A549 (cell line): ENCODE measurements around the gene TC2N. TPM values are rescaled to one million over a fixed set of nuclear protein-coding genes. Genes with fewer than 3 reads are reported as not detected.
"Not testable (repeated sequence)": the region's sequence is repeated elsewhere in the genome, so short reads cannot be mapped to it uniquely, and the experiment has no call there.

Experiments
- ATAC-seq, 2 experiments: fragments of 200-7000 bp in 1 of 2; fragments of >200 bp in 1 of 2; cut with Nextera tagmentation in 1 of 2; cut with Tn5 transposase in 1 of 2; 3 replicates each; pipeline versions ENCODE4 v1.8.0 to v1.9.1; 2018 to 2020; ENCODE audit warnings: mild to moderate bottlenecking in 1 of 2, moderate library complexity in 1 of 2
- CTCF ChIA-PET: fragments of 300-600 bp; sonication (Branson Sonifier 250); formaldehyde crosslinking; extraction: SDS; loops from one replicate; lab custom pipeline; 2021; ENCODE audit warnings: antibody characterized with exemption, inconsistent platforms; lab: Yijun Ruan, JAX
- POLR2A ChIA-PET: fragments of 350-600 bp; formaldehyde crosslinking; extraction: SDS; loops from one replicate; lab custom pipeline; 2021; ENCODE audit warnings: antibody characterized with exemption, inconsistent platforms; lab: Yijun Ruan, JAX
- DNase-seq, 2 experiments: peaks; one replicate each; pipeline versions ENCODE4 v3.0.0 to v3.0.0-alpha.2; 2011 to 2016; ENCODE audit warnings: low read depth in 1 of 2, low spot score in 1 of 2
- FAIRE-seq: peaks from 2 replicates; lab custom pipeline; 2011; peaks lifted over from hg19 to GRCh38; lab: Jason Lieb, UNC
- H3K27ac ChIP-seq, 2 experiments: fragments of >200 bp; sonication (Bioruptor Twin); formaldehyde crosslinking; 3 replicates each; pipeline ENCODE4 v1.5.1; 2016 to 2017
- H3K4me1 ChIP-seq: fragments of >200 bp; sonication (Bioruptor Twin); formaldehyde crosslinking; 3 replicates; pipeline ENCODE4 v1.6.1; 2016
- H3K4me2 ChIP-seq: fragments of >200 bp; sonication (Bioruptor Twin); formaldehyde crosslinking; 3 replicates; pipeline ENCODE4 v1.6.1; 2016
- H3K4me3 ChIP-seq: fragments of >200 bp; sonication (Bioruptor Twin); formaldehyde crosslinking; 3 replicates; pipeline ENCODE4 v1.5.1; 2016
- H3K9me3 ChIP-seq: fragments of >200 bp; sonication (Bioruptor Twin); formaldehyde crosslinking; 3 replicates; pipeline ENCODE4 v1.6.1; 2016
- BCL3 ChIP-seq: fragments of >200 bp; sonication (Bioruptor Twin); formaldehyde crosslinking; IDR thresholded peaks from 3 replicates; pipeline ENCODE4 v1.6.1; 2016
- BHLHE40 ChIP-seq: IDR thresholded peaks from 2 replicates; pipeline ENCODE4 v1.6.1; 2012; ENCODE audit warnings: low read depth, low read length, inconsistent platforms
- CBX2 ChIP-seq: fragments of 200-600 bp; sonication (generic); IDR thresholded peaks from 2 replicates; pipeline ENCODE4 v1.6.1; 2016; ENCODE audit warnings: low read depth, mild to moderate bottlenecking, borderline replicate concordance
- CBX8 ChIP-seq: fragments of 200-600 bp; sonication (generic); IDR thresholded peaks from 2 replicates; pipeline ENCODE4 v1.6.1; 2016
- CHD2 ChIP-seq: fragments of 150-350 bp; IDR thresholded peaks from 2 replicates; pipeline ENCODE4 v1.6.1; 2014; ENCODE audit warnings: low read length; ENCODE audit not compliant: partially characterized antibody
- CHD4 ChIP-seq: fragments of 200-600 bp; sonication (generic); IDR thresholded peaks from 2 replicates; pipeline ENCODE4 v1.6.1; 2016; ENCODE audit warnings: antibody characterized with exemption, mild to moderate bottlenecking, borderline replicate concordance
- CTCF ChIP-seq: fragments of >200 bp; sonication (Bioruptor Twin); formaldehyde crosslinking; IDR thresholded peaks from 3 replicates; pipeline ENCODE4 v1.5.1; 2016
- E2F6 ChIP-seq: IDR thresholded peaks from 2 replicates; pipeline ENCODE4 v1.6.1; 2012; ENCODE audit warnings: low read depth, borderline replicate concordance
- EHF ChIP-seq: fragments of 250-450 bp; sonication (Bioruptor Pico); IDR thresholded peaks from 2 replicates; pipeline ENCODE4 v1.5.0; 2020; ENCODE audit warnings: mild to moderate bottlenecking
- EP300 ChIP-seq, 2 experiments: fragments of >200 bp; sonication (Bioruptor Twin); formaldehyde crosslinking; IDR thresholded peaks; 2 replicates in 1 of 2; 3 replicates in 1 of 2; pipeline ENCODE4 v1.6.1; 2016 to 2017
- FOXS1 ChIP-seq: fragments of 250-450 bp; sonication (Bioruptor Pico); IDR thresholded peaks from 2 replicates; pipeline ENCODE4 v1.5.0; 2020; ENCODE audit warnings: mild to moderate bottlenecking, moderate library complexity
- GATA3 ChIP-seq: IDR thresholded peaks from 2 replicates; pipeline ENCODE4 v1.6.1; 2012; ENCODE audit warnings: borderline replicate concordance
- HEYL ChIP-seq: fragments of 250-450 bp; sonication (Bioruptor Pico); IDR thresholded peaks from 2 replicates; pipeline ENCODE4 v1.8.0; 2021; ENCODE audit warnings: mild to moderate bottlenecking, moderate library complexity
- HMGXB4 ChIP-seq: fragments of 250-450 bp; sonication (Bioruptor Pico); IDR thresholded peaks from 2 replicates; pipeline ENCODE4 v1.5.0; 2021; ENCODE audit warnings: mild to moderate bottlenecking, moderate library complexity, borderline replicate concordance
- HOXB13 ChIP-seq: fragments of 250-450 bp; sonication (Bioruptor Pico); IDR thresholded peaks from 2 replicates; pipeline ENCODE4 v1.5.0; 2020; ENCODE audit warnings: low read depth, mild to moderate bottlenecking, moderate library complexity
- HOXB5 ChIP-seq: fragments of 250-450 bp; sonication (Bioruptor Pico); IDR thresholded peaks from 2 replicates; pipeline ENCODE4 v1.5.0; 2020; ENCODE audit warnings: mild to moderate bottlenecking, moderate library complexity
- JUNB ChIP-seq: fragments of >200 bp; sonication (Bioruptor Twin); formaldehyde crosslinking; IDR thresholded peaks from 2 replicates; pipeline ENCODE4 v1.6.1; 2016
- KDM1A ChIP-seq: fragments of 200-600 bp; sonication (generic); IDR thresholded peaks from 2 replicates; pipeline ENCODE4 v1.6.1; 2016; ENCODE audit warnings: low read depth, mild to moderate bottlenecking
- KDM5A ChIP-seq: fragments of 200-600 bp; sonication (generic); IDR thresholded peaks from 2 replicates; pipeline ENCODE4 v1.6.1; 2016; ENCODE audit warnings: antibody characterized with exemption, mild to moderate bottlenecking
- MAFK ChIP-seq: fragments of 450-650 bp; IDR thresholded peaks from 2 replicates; pipeline ENCODE4 v1.6.1; 2014; ENCODE audit not compliant: partially characterized antibody
- MAZ ChIP-seq: fragments of 150-350 bp; IDR thresholded peaks from 2 replicates; pipeline ENCODE4 v1.6.1; 2014; ENCODE audit warnings: antibody characterized with exemption, low read depth, low read length, borderline replicate concordance
- NFE2L2 ChIP-seq: fragments of 150-350 bp; conservative IDR thresholded peaks from 2 replicates; pipeline ENCODE4 v1.6.1; 2014; ENCODE audit warnings: low read length
- NPAS2 ChIP-seq: fragments of 250-450 bp; sonication (Bioruptor Pico); IDR thresholded peaks from 2 replicates; pipeline ENCODE4 v1.8.0; 2022; ENCODE audit warnings: mild to moderate bottlenecking, moderate library complexity, borderline replicate concordance
- PBX3 ChIP-seq: IDR thresholded peaks from 2 replicates; pipeline ENCODE4 v1.6.1; 2012
- POLR2A ChIP-seq: IDR thresholded peaks from 2 replicates; pipeline ENCODE4 v1.6.1; 2012; ENCODE audit warnings: mild to moderate bottlenecking, low read length
- POLR2AphosphoS2 ChIP-seq: conservative IDR thresholded peaks from 2 replicates; pipeline ENCODE4 v1.6.1; 2012; ENCODE audit warnings: low read length, improper control_type of control experiment, inconsistent platforms
- RNF2 ChIP-seq: fragments of 200-600 bp; sonication (generic); IDR thresholded peaks from 2 replicates; pipeline ENCODE4 v1.6.1; 2016; ENCODE audit warnings: low read depth, mild to moderate bottlenecking, antibody characterized with exemption, moderate library complexity, borderline replicate concordance
- SREBF2 ChIP-seq: fragments of 450-650 bp; IDR thresholded peaks from 2 replicates; pipeline ENCODE4 v1.6.1; 2014; ENCODE audit warnings: mild to moderate bottlenecking, moderate library complexity
- TFCP2L1 ChIP-seq: fragments of 250-450 bp; sonication (Bioruptor Pico); IDR thresholded peaks from 2 replicates; pipeline ENCODE4 v1.5.0; 2021; ENCODE audit warnings: mild to moderate bottlenecking
- ZFP36 ChIP-seq: fragments of 450-650 bp; IDR thresholded peaks from 2 replicates; pipeline ENCODE4 v1.6.1; 2014; ENCODE audit warnings: borderline replicate concordance; ENCODE audit not compliant: partially characterized antibody
- WGBS: methylation state at CpG from one replicate; pipeline ENCODE4 v1.1.6; 2017; ENCODE audit errors: missing lambda C conversion rate; 5-methylcytosine and 5-hydroxymethylcytosine counted together
- polyA plus RNA-seq, 4 experiments: library from polyadenylated mRNA; depleted of rRNA in 3 of 4; stranded (reverse); fragments of >200 nt; fragmentation: RNase III in 1 of 4; extraction: RNeasy Plus Mini Kit Qiagen cat#74134 plus additional on column Dnase treatment in 1 of 4; gene quantifications; 2 replicates in 3 of 4; 3 replicates in 1 of 4; pipeline ENCODE4 v1.2.3, GENCODE V29; 2011 to 2017

TC2N gene
- polyA plus RNA-seq, 2 of the 4 experiments (the other 2 are of a cell fraction), result 0.43 to 5.5 TPM

- WGBS, result 88% methylated on average over 1 of the region's 1 CpG
These were observed 124.6 kb downstream of the TC2N start for GRCh38 chr14:91742621-91743304.

GRCh38 chr14:91739867-91740266, 127.5 kb downstream of the TC2N start:
- CTCF ChIA-PET, FAIRE-seq, H3K27ac ChIP-seq, H3K9me3 ChIP-seq, DNase-seq, ATAC-seq, POLR2A ChIA-PET, H3K4me3 ChIP-seq, H3K4me2 ChIP-seq: not testable (repeated sequence)
- WGBS, result 59% methylated on average over 2 of the region's 2 CpGs
- H3K4me1 ChIP-seq, result peaks cover 10% of the 10 kb centered on the region; the same call in 2 of the 3 replicates

More at GRCh38 chr14:91742621-91743304, 124.6 kb downstream of the TC2N start:
- FAIRE-seq, result no peak
- CTCF ChIA-PET, result no interaction called here
- no peak overlapping the region for H3K4me3 ChIP-seq
- DNase-seq, result no peak
- H3K4me2 ChIP-seq, result no peak overlapping the region
- POLR2A ChIA-PET, result no interaction called here
- no peak for ATAC-seq
- no peak overlapping the region; a peak in 1 of 6 replicates for H3K27ac ChIP-seq
- no peaks in the 10 kb centered on the region for H3K9me3 ChIP-seq
- H3K4me1 ChIP-seq, result peaks cover 10% of the 10 kb centered on the region; the same call in 2 of the 3 replicates
- TF ChIP-seq NFE2L2 (no peak), ZFP36 (no peak), CTCF (no peak), CHD2 (no peak), POLR2A (no peak), KDM1A (no peak), KDM5A (no peak), GATA3 (no peak), HMGXB4 (no peak), E2F6 (no peak), CBX2 (no peak), HEYL (CRISPR knock-in tag) (no peak), JUNB (no peak), MAZ (no peak), TFCP2L1 (CRISPR knock-in tag) (no peak), POLR2AphosphoS2 (no peak), NPAS2 (CRISPR knock-in tag) (no peak), EP300 (IDR thresholded peaks at IDR 0.05) (no peak), FOXS1 (CRISPR knock-in tag) (no peak)

GRCh38 chr14:91737619-91738018, 129.7 kb downstream of the TC2N start:
- Histone ChIP-seq H3K9me3 (no peaks in the 10 kb centered on the region), H3K4me3 (no peak overlapping the region), H3K27ac (no peak overlapping the region), H3K4me2 (no peak overlapping the region), H3K4me1 (no peaks in the 10 kb centered on the region)
- FAIRE-seq, result no peak
- no peak for ATAC-seq
- DNase-seq, result no peak
- ChIA-PET CTCF (no interaction called here), POLR2A (no interaction called here)
- WGBS, result 58% methylated on average over 5 of the region's 5 CpGs
- TF ChIP-seq PBX3 (no peak), MAZ (no peak), CHD4 (no peak), BCL3 (no peak), MAFK (no peak), CBX8 (no peak), NFE2L2 (no peak), JUNB (no peak), HOXB13 (CRISPR knock-in tag) (no peak), RNF2 (no peak), BHLHE40 (no peak), HOXB5 (CRISPR knock-in tag) (no peak), EHF (CRISPR knock-in tag) (no peak), SREBF2 (no peak)
